H9 (cell line): ENCODE results near the gene SASH3. TPM values are rescaled to one million over a fixed set of nuclear protein-coding genes. Genes with fewer than 3 reads are reported as not detected.

Experiments
- DNase-seq: peaks from one replicate; pipeline ENCODE4 v3.0.0-alpha.2; 2017
- H2AFZ ChIP-seq: one replicate; pipeline ENCODE4 v1.6.1; 2013; ENCODE audit warnings: mild to moderate bottlenecking, low read length, control low read depth, moderate library complexity
- H2AK5ac ChIP-seq: 2 replicates; pipeline ENCODE4 v1.6.1; 2013; ENCODE audit warnings: low read length, control low read depth, mixed read lengths; ENCODE audit not compliant: insufficient read length
- H2BK120ac ChIP-seq: one replicate; pipeline ENCODE4 v1.6.1; 2013; ENCODE audit warnings: low read depth, mild to moderate bottlenecking, low read length, control low read depth, inconsistent platforms; ENCODE audit not compliant: poor library complexity, severe bottlenecking
- H2BK12ac ChIP-seq: 2 replicates; pipeline ENCODE4 v1.6.1; 2013; ENCODE audit warnings: low read length, control low read depth, mixed read lengths, low read depth; ENCODE audit not compliant: insufficient read length
- H2BK15ac ChIP-seq: 2 replicates; pipeline ENCODE4 v1.6.1; 2013; ENCODE audit warnings: low read depth, low read length, control low read depth
- H2BK20ac ChIP-seq: one replicate; pipeline ENCODE4 v1.6.1; 2013; ENCODE audit warnings: low read depth, mild to moderate bottlenecking, low read length, control low read depth, inconsistent platforms; ENCODE audit not compliant: poor library complexity, severe bottlenecking
- H2BK5ac ChIP-seq: 2 replicates; pipeline ENCODE4 v1.6.1; 2013; ENCODE audit warnings: low read length, control low read depth, mixed read lengths; ENCODE audit not compliant: insufficient read length
- H3K14ac ChIP-seq: 2 replicates; pipeline ENCODE4 v1.6.1; 2013; ENCODE audit warnings: low read length, control low read depth; ENCODE audit not compliant: insufficient read depth
- H3K18ac ChIP-seq: 2 replicates; pipeline ENCODE4 v1.6.1; 2013; ENCODE audit warnings: low read depth, mild to moderate bottlenecking, mixed read lengths, low read length, control low read depth; ENCODE audit not compliant: insufficient read length
- H3K23ac ChIP-seq: 2 replicates; pipeline ENCODE4 v1.6.1; 2013; ENCODE audit warnings: low read length, control low read depth, mixed read lengths, low read depth; ENCODE audit not compliant: insufficient read length
- H3K23me2 ChIP-seq: 2 replicates; pipeline ENCODE4 v1.6.1; 2013; ENCODE audit warnings: low read depth, mild to moderate bottlenecking, mixed read lengths, low read length, control low read depth; ENCODE audit not compliant: insufficient read length, poor library complexity, severe bottlenecking
- H3K27ac ChIP-seq: 2 replicates; pipeline ENCODE4 v1.5.1; 2013; ENCODE audit warnings: low read length, control low read depth, mixed read lengths, low read depth; ENCODE audit not compliant: insufficient read length
- H3K27me3 ChIP-seq: 2 replicates; pipeline ENCODE4 v1.6.1; 2013; ENCODE audit warnings: low read length, control low read depth, inconsistent platforms; ENCODE audit not compliant: insufficient read depth
- H3K4ac ChIP-seq: 2 replicates; pipeline ENCODE4 v1.6.1; 2013; ENCODE audit warnings: low read depth, mild to moderate bottlenecking, control low read depth, inconsistent platforms, low read length, moderate library complexity
- H3K4me1 ChIP-seq: 2 replicates; pipeline ENCODE4 v1.6.1; 2013; ENCODE audit warnings: low read length, control low read depth, inconsistent platforms; ENCODE audit not compliant: insufficient read depth
- H3K4me2 ChIP-seq: 2 replicates; pipeline ENCODE4 v1.6.1; 2013; ENCODE audit warnings: low read length, control low read depth, mixed read lengths; ENCODE audit not compliant: insufficient read length, insufficient read depth
- H3K56ac ChIP-seq: 2 replicates; pipeline ENCODE4 v1.6.1; 2013; ENCODE audit warnings: low read depth, mild to moderate bottlenecking, mixed read lengths, low read length, control low read depth; ENCODE audit not compliant: insufficient read length
- H3K79me1 ChIP-seq: 2 replicates; pipeline ENCODE4 v1.6.1; 2013; ENCODE audit warnings: low read depth, mild to moderate bottlenecking, moderate library complexity, low read length, control low read depth, inconsistent platforms; ENCODE audit not compliant: insufficient read depth, poor library complexity, severe bottlenecking
- H3K79me2 ChIP-seq: 2 replicates; pipeline ENCODE4 v1.6.1; 2013; ENCODE audit warnings: low read length, control low read depth, inconsistent platforms; ENCODE audit not compliant: insufficient read depth
- H3K9ac ChIP-seq: 2 replicates; pipeline ENCODE4 v1.6.1; 2013; ENCODE audit warnings: low read length, control low read depth, mixed read lengths; ENCODE audit not compliant: insufficient read length; ENCODE audit errors: extremely low read depth
- H3K9me3 ChIP-seq: one replicate; pipeline ENCODE4 v1.6.1; 2013; ENCODE audit warnings: low read depth, low read length, inconsistent platforms; ENCODE audit not compliant: control insufficient read depth
- H3T11ph ChIP-seq: one replicate; pipeline ENCODE4 v1.6.1; 2013; ENCODE audit warnings: mild to moderate bottlenecking, low read length, control low read depth, inconsistent platforms
- H4K20me1 ChIP-seq: one replicate; pipeline ENCODE4 v1.6.1; 2013; ENCODE audit not compliant: control insufficient read depth, insufficient read length, insufficient read depth
- H4K5ac ChIP-seq: 2 replicates; pipeline ENCODE4 v1.6.1; 2013; ENCODE audit warnings: low read depth, mild to moderate bottlenecking, mixed read lengths, low read length, control low read depth; ENCODE audit not compliant: insufficient read length
- H4K8ac ChIP-seq: replicated peaks from 2 replicates; pipeline ENCODE4 v1.6.1; 2013; ENCODE audit warnings: low read length, control low read depth, mixed read lengths, low read depth; ENCODE audit not compliant: insufficient read length
- H4K91ac ChIP-seq: 2 replicates; pipeline ENCODE4 v1.6.1; 2013; ENCODE audit warnings: low read depth, mild to moderate bottlenecking, moderate library complexity, mixed read lengths, low read length, control low read depth; ENCODE audit not compliant: insufficient read length
- H3K27ac Mint-ChIP-seq, 3 experiments: 2 replicates in 2 of 3; 3 replicates in 1 of 3; pipeline ENCODE4 v1.8.0; 2020 to 2021; ENCODE audit warnings: mixed read lengths in 3 of 3, mild to moderate bottlenecking in 1 of 3, moderate library complexity in 1 of 3
- H3K27me3 Mint-ChIP-seq: 2 replicates; pipeline ENCODE4 v1.8.0; 2021; ENCODE audit warnings: low read depth, mild to moderate bottlenecking, moderate library complexity, mixed read lengths
- H3K36me3 Mint-ChIP-seq, 3 experiments: 2 replicates in 2 of 3; 3 replicates in 1 of 3; pipeline ENCODE4 v1.8.0; 2020 to 2021; ENCODE audit warnings: low read depth in 3 of 3, mixed read lengths in 3 of 3; ENCODE audit not compliant: insufficient read depth in 1 of 3
- H3K4me1 Mint-ChIP-seq, 2 experiments: 2 replicates each; pipeline ENCODE4 v1.8.0; 2020; ENCODE audit warnings: mixed read lengths in 2 of 2
- H3K4me3 Mint-ChIP-seq, 2 experiments: 2 replicates in 1 of 2; 3 replicates in 1 of 2; pipeline ENCODE4 v1.8.0; 2020 to 2021; ENCODE audit warnings: mild to moderate bottlenecking in 2 of 2, mixed read lengths in 2 of 2, moderate library complexity in 1 of 2
- H3K9me3 Mint-ChIP-seq, 2 experiments: 2 replicates in 1 of 2; 3 replicates in 1 of 2; pipeline ENCODE4 v1.8.0; 2020; ENCODE audit warnings: mild to moderate bottlenecking in 2 of 2, mixed read lengths in 2 of 2, moderate library complexity in 1 of 2
- CTCF ChIP-seq: fragments of 200-600 bp; sonication (generic); conservative IDR thresholded peaks from 3 replicates; pipeline ENCODE4 v1.8.0; 2021; ENCODE audit warnings: antibody characterized with exemption, mild to moderate bottlenecking
- WGBS: extraction: QIAGEN DNeasy Blood & Tissue Kit; methylation state at CpG from one replicate; pipeline ENCODE4 v1.1.7; 2013; ENCODE audit warnings: missing lambda C conversion rate, low lambda C conversion rate, mixed read lengths; ENCODE audit not compliant: insufficient read length; ENCODE audit errors: extremely low coverage; 5-methylcytosine and 5-hydroxymethylcytosine counted together
- total RNA-seq: library from RNA; stranded (reverse); gene quantifications from 2 replicates; pipeline ENCODE4 v1.2.1, GENCODE V29; 2021

Gene SASH3
- total RNA-seq, 1 experiment from 2014 or later = not detected

- H3K4me1 Mint-ChIP-seq = no peaks in the 10 kb centered on the region
- H2AK5ac ChIP-seq = no peak overlapping the region
- H4K8ac ChIP-seq = no peak overlapping the region
- H3K79me1 ChIP-seq = no peaks in the 10 kb centered on the region
- H3K4me2 ChIP-seq = no peak overlapping the region
- H3K23ac ChIP-seq = no peak overlapping the region
- no peak overlapping the region for H3K14ac ChIP-seq
- no peak overlapping the region for H3K27ac ChIP-seq
- no peaks in the 10 kb centered on the region for H3K79me2 ChIP-seq
- no peaks in the 10 kb centered on the region for H3K27me3 ChIP-seq
- H3K4me3 Mint-ChIP-seq = no peak overlapping the region
- no peak overlapping the region for H2BK5ac ChIP-seq
- no peak for TF ChIP-seq CTCF
- no peak overlapping the region for H3K56ac ChIP-seq
- WGBS = no CpG with 5 or more reads among the region's 8 CpGs
- no peak overlapping the region for H3T11ph ChIP-seq
- H3K9me3 ChIP-seq = no peaks in the 10 kb centered on the region
- no peaks in the 10 kb centered on the region for H3K23me2 ChIP-seq
- no peak overlapping the region for H2BK20ac ChIP-seq
- no peaks in the 10 kb centered on the region; the same call in 1 of the 2 replicates for H3K27me3 Mint-ChIP-seq
- no peak overlapping the region for H3K4ac ChIP-seq
- no peak overlapping the region for H2AFZ ChIP-seq
- no peak overlapping the region for H4K5ac ChIP-seq
- H3K9me3 Mint-ChIP-seq = peaks cover 0 to 70% of the 10 kb centered on the region in 2 experiments; a peak in 3 of 5 replicates
- H3K4me1 ChIP-seq = no peaks in the 10 kb centered on the region
- H4K91ac ChIP-seq = no peak overlapping the region
- H3K18ac ChIP-seq = no peak overlapping the region
- H2BK120ac ChIP-seq = no peak overlapping the region
- H3K36me3 Mint-ChIP-seq = peaks cover 0 to 6% (median 2%) of the 10 kb centered on the region in 3 experiments; a peak in 3 of 7 replicates
- no peak overlapping the region for H3K27ac Mint-ChIP-seq
- no peak overlapping the region for H2BK15ac ChIP-seq
- H4K20me1 ChIP-seq = no peaks in the 10 kb centered on the region
- H2BK12ac ChIP-seq = no peak overlapping the region
- no peak for DNase-seq
- H3K9ac ChIP-seq = no peak overlapping the region
These were observed 11.6 kb downstream of the SASH3 start for GRCh38 chrX:129791336-129791735.
